H9 (cell line): ENCODE measurements around the gene SAMD14. TPM values are rescaled to one million over a fixed set of nuclear protein-coding genes. Genes with fewer than 3 reads are reported as not detected.

ENCODE experiments used
- DNase-seq: peaks from one replicate; pipeline ENCODE4 v3.0.0-alpha.2; 2017
- H2AFZ ChIP-seq: one replicate; pipeline ENCODE4 v1.6.1; 2013; ENCODE audit warnings: mild to moderate bottlenecking, low read length, control low read depth, moderate library complexity
- H2AK5ac ChIP-seq: 2 replicates; pipeline ENCODE4 v1.6.1; 2013; ENCODE audit warnings: low read length, control low read depth, mixed read lengths; ENCODE audit not compliant: insufficient read length
- H2BK120ac ChIP-seq: one replicate; pipeline ENCODE4 v1.6.1; 2013; ENCODE audit warnings: low read depth, mild to moderate bottlenecking, low read length, control low read depth, inconsistent platforms; ENCODE audit not compliant: poor library complexity, severe bottlenecking
- H2BK12ac ChIP-seq: 2 replicates; pipeline ENCODE4 v1.6.1; 2013; ENCODE audit warnings: low read length, control low read depth, mixed read lengths, low read depth; ENCODE audit not compliant: insufficient read length
- H2BK15ac ChIP-seq: 2 replicates; pipeline ENCODE4 v1.6.1; 2013; ENCODE audit warnings: low read depth, low read length, control low read depth
- H2BK20ac ChIP-seq: one replicate; pipeline ENCODE4 v1.6.1; 2013; ENCODE audit warnings: low read depth, mild to moderate bottlenecking, low read length, control low read depth, inconsistent platforms; ENCODE audit not compliant: poor library complexity, severe bottlenecking
- H2BK5ac ChIP-seq: 2 replicates; pipeline ENCODE4 v1.6.1; 2013; ENCODE audit warnings: low read length, control low read depth, mixed read lengths; ENCODE audit not compliant: insufficient read length
- H3K14ac ChIP-seq: 2 replicates; pipeline ENCODE4 v1.6.1; 2013; ENCODE audit warnings: low read length, control low read depth; ENCODE audit not compliant: insufficient read depth
- H3K18ac ChIP-seq: 2 replicates; pipeline ENCODE4 v1.6.1; 2013; ENCODE audit warnings: low read depth, mild to moderate bottlenecking, mixed read lengths, low read length, control low read depth; ENCODE audit not compliant: insufficient read length
- H3K23ac ChIP-seq: 2 replicates; pipeline ENCODE4 v1.6.1; 2013; ENCODE audit warnings: low read length, control low read depth, mixed read lengths, low read depth; ENCODE audit not compliant: insufficient read length
- H3K23me2 ChIP-seq: 2 replicates; pipeline ENCODE4 v1.6.1; 2013; ENCODE audit warnings: low read depth, mild to moderate bottlenecking, mixed read lengths, low read length, control low read depth; ENCODE audit not compliant: insufficient read length, poor library complexity, severe bottlenecking
- H3K27ac ChIP-seq: 2 replicates; pipeline ENCODE4 v1.5.1; 2013; ENCODE audit warnings: low read length, control low read depth, mixed read lengths, low read depth; ENCODE audit not compliant: insufficient read length
- H3K27me3 ChIP-seq: 2 replicates; pipeline ENCODE4 v1.6.1; 2013; ENCODE audit warnings: low read length, control low read depth, inconsistent platforms; ENCODE audit not compliant: insufficient read depth
- H3K4ac ChIP-seq: 2 replicates; pipeline ENCODE4 v1.6.1; 2013; ENCODE audit warnings: low read depth, mild to moderate bottlenecking, control low read depth, inconsistent platforms, low read length, moderate library complexity
- H3K4me1 ChIP-seq: 2 replicates; pipeline ENCODE4 v1.6.1; 2013; ENCODE audit warnings: low read length, control low read depth, inconsistent platforms; ENCODE audit not compliant: insufficient read depth
- H3K4me2 ChIP-seq: 2 replicates; pipeline ENCODE4 v1.6.1; 2013; ENCODE audit warnings: low read length, control low read depth, mixed read lengths; ENCODE audit not compliant: insufficient read length, insufficient read depth
- H3K56ac ChIP-seq: 2 replicates; pipeline ENCODE4 v1.6.1; 2013; ENCODE audit warnings: low read depth, mild to moderate bottlenecking, mixed read lengths, low read length, control low read depth; ENCODE audit not compliant: insufficient read length
- H3K79me1 ChIP-seq: 2 replicates; pipeline ENCODE4 v1.6.1; 2013; ENCODE audit warnings: low read depth, mild to moderate bottlenecking, moderate library complexity, low read length, control low read depth, inconsistent platforms; ENCODE audit not compliant: insufficient read depth, poor library complexity, severe bottlenecking
- H3K79me2 ChIP-seq: 2 replicates; pipeline ENCODE4 v1.6.1; 2013; ENCODE audit warnings: low read length, control low read depth, inconsistent platforms; ENCODE audit not compliant: insufficient read depth
- H3K9ac ChIP-seq: 2 replicates; pipeline ENCODE4 v1.6.1; 2013; ENCODE audit warnings: low read length, control low read depth, mixed read lengths; ENCODE audit not compliant: insufficient read length; ENCODE audit errors: extremely low read depth
- H3K9me3 ChIP-seq: one replicate; pipeline ENCODE4 v1.6.1; 2013; ENCODE audit warnings: low read depth, low read length, inconsistent platforms; ENCODE audit not compliant: control insufficient read depth
- H3T11ph ChIP-seq: one replicate; pipeline ENCODE4 v1.6.1; 2013; ENCODE audit warnings: mild to moderate bottlenecking, low read length, control low read depth, inconsistent platforms
- H4K20me1 ChIP-seq: one replicate; pipeline ENCODE4 v1.6.1; 2013; ENCODE audit not compliant: control insufficient read depth, insufficient read length, insufficient read depth
- H4K5ac ChIP-seq: 2 replicates; pipeline ENCODE4 v1.6.1; 2013; ENCODE audit warnings: low read depth, mild to moderate bottlenecking, mixed read lengths, low read length, control low read depth; ENCODE audit not compliant: insufficient read length
- H4K8ac ChIP-seq: replicated peaks from 2 replicates; pipeline ENCODE4 v1.6.1; 2013; ENCODE audit warnings: low read length, control low read depth, mixed read lengths, low read depth; ENCODE audit not compliant: insufficient read length
- H4K91ac ChIP-seq: 2 replicates; pipeline ENCODE4 v1.6.1; 2013; ENCODE audit warnings: low read depth, mild to moderate bottlenecking, moderate library complexity, mixed read lengths, low read length, control low read depth; ENCODE audit not compliant: insufficient read length
- H3K27ac Mint-ChIP-seq, 3 experiments: 2 replicates in 2 of 3; 3 replicates in 1 of 3; pipeline ENCODE4 v1.8.0; 2020 to 2021; ENCODE audit warnings: mixed read lengths in 3 of 3, mild to moderate bottlenecking in 1 of 3, moderate library complexity in 1 of 3
- H3K27me3 Mint-ChIP-seq: 2 replicates; pipeline ENCODE4 v1.8.0; 2021; ENCODE audit warnings: low read depth, mild to moderate bottlenecking, moderate library complexity, mixed read lengths
- H3K36me3 Mint-ChIP-seq, 3 experiments: 2 replicates in 2 of 3; 3 replicates in 1 of 3; pipeline ENCODE4 v1.8.0; 2020 to 2021; ENCODE audit warnings: low read depth in 3 of 3, mixed read lengths in 3 of 3; ENCODE audit not compliant: insufficient read depth in 1 of 3
- H3K4me1 Mint-ChIP-seq, 2 experiments: 2 replicates each; pipeline ENCODE4 v1.8.0; 2020; ENCODE audit warnings: mixed read lengths in 2 of 2
- H3K4me3 Mint-ChIP-seq, 2 experiments: 2 replicates in 1 of 2; 3 replicates in 1 of 2; pipeline ENCODE4 v1.8.0; 2020 to 2021; ENCODE audit warnings: mild to moderate bottlenecking in 2 of 2, mixed read lengths in 2 of 2, moderate library complexity in 1 of 2
- H3K9me3 Mint-ChIP-seq, 2 experiments: 2 replicates in 1 of 2; 3 replicates in 1 of 2; pipeline ENCODE4 v1.8.0; 2020; ENCODE audit warnings: mild to moderate bottlenecking in 2 of 2, mixed read lengths in 2 of 2, moderate library complexity in 1 of 2
- CTCF ChIP-seq: fragments of 200-600 bp; sonication (generic); conservative IDR thresholded peaks from 3 replicates; pipeline ENCODE4 v1.8.0; 2021; ENCODE audit warnings: antibody characterized with exemption, mild to moderate bottlenecking
- WGBS: extraction: QIAGEN DNeasy Blood & Tissue Kit; methylation state at CpG from one replicate; pipeline ENCODE4 v1.1.7; 2013; ENCODE audit warnings: missing lambda C conversion rate, low lambda C conversion rate, mixed read lengths; ENCODE audit not compliant: insufficient read length; ENCODE audit errors: extremely low coverage; 5-methylcytosine and 5-hydroxymethylcytosine counted together
- total RNA-seq: library from RNA; stranded (reverse); gene quantifications from 2 replicates; pipeline ENCODE4 v1.2.1, GENCODE V29; 2021

SAMD14 gene
- total RNA-seq, 1 experiment from 2014 or later, result 5.9 TPM

GRCh38 chr17:50093246-50093645 lies 36.7 kb downstream of the SAMD14 start:
- TF ChIP-seq CTCF, result no peak

More at GRCh38 chr17:50093246-50093645, 36.7 kb downstream of the SAMD14 start:
- no peak overlapping the region for H4K91ac ChIP-seq
- no peak overlapping the region for H3K4ac ChIP-seq
- H3K56ac ChIP-seq, result no peak overlapping the region
- H3K79me2 ChIP-seq, result no peaks in the 10 kb centered on the region
- no peak overlapping the region for H3K14ac ChIP-seq
- DNase-seq, result no peak
- H3K23ac ChIP-seq, result no peak overlapping the region
- no peaks in the 10 kb centered on the region for H4K20me1 ChIP-seq
- no peaks in the 10 kb centered on the region for H3K4me1 ChIP-seq
- H3K4me1 Mint-ChIP-seq, result peaks cover 14 to 22% of the 10 kb centered on the region in 2 experiments
- no peak overlapping the region for H3K9ac ChIP-seq
- H3K9me3 Mint-ChIP-seq, result no peaks in the 10 kb centered on the region
- no peaks in the 10 kb centered on the region for H3K9me3 ChIP-seq
- H3K4me3 Mint-ChIP-seq, result no peak overlapping the region
- no peak overlapping the region for H3K4me2 ChIP-seq
- no peak overlapping the region for H2AFZ ChIP-seq
- H3K27me3 Mint-ChIP-seq, result peaks cover 2% of the 10 kb centered on the region; the same call in 1 of the 2 replicates
- no peak overlapping the region for H3T11ph ChIP-seq
- no peak overlapping the region for H3K27ac ChIP-seq
- peaks cover 0 to 4% (median 0%) of the 10 kb centered on the region in 3 experiments; a peak in 1 of 7 replicates for H3K36me3 Mint-ChIP-seq
- no peak overlapping the region for H3K27ac Mint-ChIP-seq
- H4K5ac ChIP-seq, result no peak overlapping the region
- no peak overlapping the region for H2BK15ac ChIP-seq
- WGBS, result no CpG with 5 or more reads among the region's 3 CpGs
- no peak overlapping the region for H2AK5ac ChIP-seq
- H3K18ac ChIP-seq, result no peak overlapping the region
- no peak overlapping the region for H4K8ac ChIP-seq
- H2BK12ac ChIP-seq, result no peak overlapping the region
- H2BK20ac ChIP-seq, result no peak overlapping the region
- no peaks in the 10 kb centered on the region for H3K27me3 ChIP-seq
- no peaks in the 10 kb centered on the region for H3K79me1 ChIP-seq
- no peak overlapping the region for H2BK5ac ChIP-seq
- peaks cover 12% of the 10 kb centered on the region for H3K23me2 ChIP-seq
- H2BK120ac ChIP-seq, result no peak overlapping the region
